Measurements from ENCODE around the gene ARHGAP24.
"Not testable (repeated sequence)": the region's sequence is repeated elsewhere in the genome, so short reads cannot be mapped to it uniquely, and the experiment has no call there.

Gene ARHGAP24

GRCh38 chr4:85509882-85510631 is 35.1 kb downstream of the ARHGAP24 start:
- H3K4me3 ChIP-seq (ENCODE audit: low read depth, low read length), result no peak overlapping the region
- TF ChIP-seq, protein P1, sequence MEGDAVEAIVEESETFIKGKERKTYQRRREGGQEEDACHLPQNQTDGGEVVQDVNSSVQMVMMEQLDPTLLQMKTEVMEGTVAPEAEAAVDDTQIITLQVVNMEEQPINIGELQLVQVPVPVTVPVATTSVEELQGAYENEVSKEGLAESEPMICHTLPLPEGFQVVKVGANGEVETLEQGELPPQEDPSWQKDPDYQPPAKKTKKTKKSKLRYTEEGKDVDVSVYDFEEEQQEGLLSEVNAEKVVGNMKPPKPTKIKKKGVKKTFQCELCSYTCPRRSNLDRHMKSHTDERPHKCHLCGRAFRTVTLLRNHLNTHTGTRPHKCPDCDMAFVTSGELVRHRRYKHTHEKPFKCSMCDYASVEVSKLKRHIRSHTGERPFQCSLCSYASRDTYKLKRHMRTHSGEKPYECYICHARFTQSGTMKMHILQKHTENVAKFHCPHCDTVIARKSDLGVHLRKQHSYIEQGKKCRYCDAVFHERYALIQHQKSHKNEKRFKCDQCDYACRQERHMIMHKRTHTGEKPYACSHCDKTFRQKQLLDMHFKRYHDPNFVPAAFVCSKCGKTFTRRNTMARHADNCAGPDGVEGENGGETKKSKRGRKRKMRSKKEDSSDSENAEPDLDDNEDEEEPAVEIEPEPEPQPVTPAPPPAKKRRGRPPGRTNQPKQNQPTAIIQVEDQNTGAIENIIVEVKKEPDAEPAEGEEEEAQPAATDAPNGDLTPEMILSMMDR (IDR thresholded peaks at IDR 0.05; ENCODE audit: borderline replicate concordance, insufficient read depth, low read depth, low read length), result no peak

GRCh38 chr4:85510632-85510984 is 35.7 kb downstream of the ARHGAP24 start:
- no peak overlapping the region for H3K4me3 ChIP-seq (ENCODE audit: low read depth, low read length)

GRCh38 chr4:85512446-85513205 is 37.7 kb downstream of the ARHGAP24 start:
- H3K4me3 ChIP-seq (ENCODE audit: low read depth, low read length), result no peak overlapping the region
- TF ChIP-seq, protein P1 (IDR thresholded peaks at IDR 0.05; ENCODE audit: borderline replicate concordance, insufficient read depth, low read depth, low read length), result no peak

More at GRCh38 chr4:85510632-85510984, 35.7 kb downstream of the ARHGAP24 start:
- TF ChIP-seq, protein P1 (IDR thresholded peaks at IDR 0.05; ENCODE audit: borderline replicate concordance, insufficient read depth, low read depth, low read length), result no peak

DNA sequence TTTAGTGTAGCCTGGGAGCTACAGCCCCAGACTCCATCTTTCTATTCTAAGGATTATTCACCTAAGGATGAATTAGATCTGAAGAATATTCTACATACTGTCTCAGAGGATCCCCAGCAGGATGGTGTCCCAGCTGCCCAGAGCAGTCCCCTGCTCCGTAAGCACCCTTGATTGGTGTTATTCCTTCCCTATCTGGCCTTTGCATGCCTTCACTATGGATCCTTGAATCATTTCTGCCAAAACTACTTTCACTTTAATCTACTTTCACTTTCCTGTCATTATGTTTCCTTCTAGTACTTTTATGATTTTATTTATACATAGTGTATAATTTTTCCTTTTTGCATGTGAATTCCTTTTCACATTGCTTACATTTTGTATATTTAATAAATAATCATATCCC is 39.2 kb downstream of the ARHGAP24 start:
- TF ChIP-seq, protein P1 (IDR thresholded peaks at IDR 0.05; ENCODE audit: borderline replicate concordance, insufficient read depth, low read depth, low read length), result no peak
- H3K4me3 ChIP-seq (ENCODE audit: low read depth, low read length), result no peak overlapping the region

DNA sequence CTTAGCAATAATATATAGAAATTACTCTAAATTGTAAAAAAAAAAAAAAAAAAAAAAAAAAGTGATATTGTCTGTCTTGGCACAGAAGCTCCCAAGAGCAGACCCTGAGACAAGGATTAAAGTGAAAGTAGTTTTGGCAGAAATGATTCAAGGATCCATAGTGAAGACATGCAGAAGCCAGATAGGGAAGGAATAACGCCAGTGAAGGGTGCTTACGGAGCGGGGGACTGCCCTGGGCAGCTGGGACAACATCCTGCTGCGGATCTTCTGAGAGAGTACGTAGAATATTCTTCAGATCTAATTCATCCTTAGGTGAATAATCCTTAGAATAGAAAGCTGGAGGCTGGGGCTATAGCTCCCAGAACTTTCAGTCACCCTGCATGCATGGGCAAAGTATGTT is 39.8 kb downstream of the ARHGAP24 start:
- no peak overlapping the region for H3K4me3 ChIP-seq (ENCODE audit: low read depth, low read length)
- TF ChIP-seq, protein P1 (IDR thresholded peaks at IDR 0.05; ENCODE audit: borderline replicate concordance, insufficient read depth, low read depth, low read length), result no peak

GRCh38 chr4:85515701-85516100 is 40.8 kb downstream of the ARHGAP24 start:
- no peak overlapping the region for H3K4me3 ChIP-seq (ENCODE audit: low read depth, low read length)
- TF ChIP-seq, protein P1 (IDR thresholded peaks at IDR 0.05; ENCODE audit: borderline replicate concordance, insufficient read depth, low read depth, low read length), result no peak

- not testable (repeated sequence) for H3K4me3 ChIP-seq (ENCODE audit: low read depth, low read length)
Measured at GRCh38 chr4:85518526-85518925, 43.6 kb downstream of the ARHGAP24 start.
